Calu3 (cell line): Measurements from ENCODE around the gene C4B. TPM values are rescaled to one million over a fixed set of nuclear protein-coding genes. Genes with fewer than 3 reads are reported as not detected.
"Not testable (repeated sequence)": the region's sequence is repeated elsewhere in the genome, so short reads cannot be mapped to it uniquely, and the experiment has no call there.

ENCODE experiments used
- BruUV-seq: library from RNA; stranded (reverse); fragments of 400-500 nt; replicated peaks from 2 replicates; lab custom pipeline; 2021; lab: Mats Ljungman, UMichigan
- CTCF ChIA-PET: fragments of 300-600 bp; sonication (Branson Sonifier 250); formaldehyde crosslinking; loops from one replicate; lab custom pipeline; 2022; ENCODE audit warnings: antibody characterized with exemption; lab: Charles Lee
- DNase-seq: peaks from one replicate; pipeline ENCODE4 v3.0.0; 2022
- H3K27ac Mint-ChIP-seq: one replicate; pipeline ENCODE4 v1.8.0; 2022; ENCODE audit warnings: mixed read lengths; ENCODE audit not compliant: unreplicated experiment
- H3K27me3 Mint-ChIP-seq: one replicate; pipeline ENCODE4 v1.8.0; 2022; ENCODE audit warnings: mixed read lengths; ENCODE audit not compliant: unreplicated experiment
- H3K36me3 Mint-ChIP-seq: one replicate; pipeline ENCODE4 v1.8.0; 2022; ENCODE audit warnings: mild to moderate bottlenecking, moderate library complexity, mixed read lengths; ENCODE audit not compliant: insufficient read depth, unreplicated experiment
- H3K4me1 Mint-ChIP-seq: one replicate; pipeline ENCODE4 v1.8.0; 2022; ENCODE audit warnings: mild to moderate bottlenecking, low read depth, mixed read lengths; ENCODE audit not compliant: unreplicated experiment
- H3K4me3 Mint-ChIP-seq: one replicate; pipeline ENCODE4 v1.8.0; 2022; ENCODE audit warnings: mild to moderate bottlenecking, low read depth, moderate library complexity, mixed read lengths; ENCODE audit not compliant: unreplicated experiment
- H3K9me3 Mint-ChIP-seq: one replicate; pipeline ENCODE4 v1.8.0; 2022; ENCODE audit warnings: low read depth, mixed read lengths; ENCODE audit not compliant: unreplicated experiment
- intact Hi-C: fragments of 100-400 bp; cut with micrococcal nuclease; formaldehyde crosslinking; loops from one replicate; pipeline ENCODE4 v1.10.0; 2022; ENCODE audit not compliant: unreplicated experiment
- total RNA-seq: library from RNA; stranded (reverse); gene quantifications from 2 replicates; pipeline ENCODE4 v1.2.3, GENCODE V29; 2022

Gene C4B
- total RNA-seq, 1 experiment from 2014 or later, result 7.8 TPM

GRCh38 chr6:31994421-31994820 is 20.2 kb upstream of the C4B start:
- H3K4me3 Mint-ChIP-seq, intact Hi-C loops, H3K27me3 Mint-ChIP-seq, DNase-seq, H3K36me3 Mint-ChIP-seq, H3K27ac Mint-ChIP-seq, H3K9me3 Mint-ChIP-seq, H3K4me1 Mint-ChIP-seq, CTCF ChIA-PET, BruUV-seq: not testable (repeated sequence)

GRCh38 chr6:31996385-31996784 is 18.2 kb upstream of the C4B start:
- H3K36me3 Mint-ChIP-seq, H3K9me3 Mint-ChIP-seq, H3K27ac Mint-ChIP-seq, CTCF ChIA-PET, H3K27me3 Mint-ChIP-seq, DNase-seq, BruUV-seq, H3K4me3 Mint-ChIP-seq, intact Hi-C loops, H3K4me1 Mint-ChIP-seq: not testable (repeated sequence)

GRCh38 chr6:32002546-32003268 is 11.9 kb upstream of the C4B start:
- H3K9me3 Mint-ChIP-seq, H3K27ac Mint-ChIP-seq, DNase-seq, H3K36me3 Mint-ChIP-seq, H3K4me1 Mint-ChIP-seq, intact Hi-C loops, CTCF ChIA-PET, H3K4me3 Mint-ChIP-seq, BruUV-seq: not testable (repeated sequence)
- H3K27me3 Mint-ChIP-seq, result peaks cover 32% of the 10 kb centered on the region

- DNase-seq, H3K9me3 Mint-ChIP-seq, H3K4me3 Mint-ChIP-seq, H3K27ac Mint-ChIP-seq, H3K4me1 Mint-ChIP-seq, intact Hi-C loops, CTCF ChIA-PET, H3K36me3 Mint-ChIP-seq, BruUV-seq: not testable (repeated sequence)
- peaks cover 32% of the 10 kb centered on the region for H3K27me3 Mint-ChIP-seq
Observed at GRCh38 chr6:32003301-32003700, 11.3 kb upstream of the C4B start.

GRCh38 chr6:32004393-32004792 is 10.2 kb upstream of the C4B start:
- H3K4me1 Mint-ChIP-seq, H3K4me3 Mint-ChIP-seq, H3K27ac Mint-ChIP-seq, H3K9me3 Mint-ChIP-seq, CTCF ChIA-PET, H3K36me3 Mint-ChIP-seq, BruUV-seq, intact Hi-C loops: not testable (repeated sequence)
- DNase-seq, result peak; percentile 2
- H3K27me3 Mint-ChIP-seq, result peaks cover 32% of the 10 kb centered on the region

GRCh38 chr6:32004864-32005537 is 9.6 kb upstream of the C4B start:
- H3K4me1 Mint-ChIP-seq, CTCF ChIA-PET, H3K4me3 Mint-ChIP-seq, H3K9me3 Mint-ChIP-seq, H3K27ac Mint-ChIP-seq, H3K36me3 Mint-ChIP-seq, intact Hi-C loops: not testable (repeated sequence)
- peaks cover 32% of the 10 kb centered on the region for H3K27me3 Mint-ChIP-seq
- BruUV-seq, result TSS peak; percentile 34
- DNase-seq, result peak; percentile 2

- H3K27ac Mint-ChIP-seq, H3K36me3 Mint-ChIP-seq, H3K4me3 Mint-ChIP-seq, CTCF ChIA-PET, intact Hi-C loops, BruUV-seq, H3K9me3 Mint-ChIP-seq, H3K4me1 Mint-ChIP-seq: not testable (repeated sequence)
- peak; percentile 8 for DNase-seq
- H3K27me3 Mint-ChIP-seq, result peaks cover 32% of the 10 kb centered on the region
Observed at GRCh38 chr6:32005538-32005880, 9.1 kb upstream of the C4B start.

- H3K4me3 Mint-ChIP-seq, BruUV-seq, H3K36me3 Mint-ChIP-seq, H3K27ac Mint-ChIP-seq, H3K4me1 Mint-ChIP-seq, CTCF ChIA-PET, intact Hi-C loops, H3K9me3 Mint-ChIP-seq: not testable (repeated sequence)
- peaks cover 32% of the 10 kb centered on the region for H3K27me3 Mint-ChIP-seq
- DNase-seq, result peak; percentile 4
Observed at GRCh38 chr6:32005991-32006529, 8.5 kb upstream of the C4B start.

GRCh38 chr6:32007086-32007485 is 7.5 kb upstream of the C4B start:
- intact Hi-C loops, BruUV-seq, H3K4me3 Mint-ChIP-seq, H3K4me1 Mint-ChIP-seq, H3K27ac Mint-ChIP-seq, H3K9me3 Mint-ChIP-seq, H3K36me3 Mint-ChIP-seq, CTCF ChIA-PET: not testable (repeated sequence)
- DNase-seq, result peak; percentile 1
- H3K27me3 Mint-ChIP-seq, result peaks cover 32% of the 10 kb centered on the region

GRCh38 chr6:32008037-32008436 is 6.6 kb upstream of the C4B start:
- H3K27ac Mint-ChIP-seq, BruUV-seq, H3K4me1 Mint-ChIP-seq, CTCF ChIA-PET, H3K36me3 Mint-ChIP-seq, H3K4me3 Mint-ChIP-seq, H3K9me3 Mint-ChIP-seq, DNase-seq, intact Hi-C loops: not testable (repeated sequence)
- peaks cover 32% of the 10 kb centered on the region for H3K27me3 Mint-ChIP-seq
